H7 (cell line): ENCODE results near the gene WWOX. TPM values are rescaled to one million over a fixed set of nuclear protein-coding genes. Genes with fewer than 3 reads are reported as not detected.

Experiments used
- DNase-seq: peaks from one replicate; pipeline ENCODE4 v3.0.0; 2012
- H3K27me3 ChIP-seq: 2 replicates; pipeline ENCODE4 v1.6.0; 2011; ENCODE audit warnings: mild to moderate bottlenecking, low read length; ENCODE audit not compliant: control insufficient read depth, insufficient read depth
- H3K36me3 ChIP-seq: replicated peaks from 2 replicates; pipeline ENCODE4 v1.5.1; 2011; ENCODE audit warnings: low read length; ENCODE audit not compliant: control insufficient read depth, insufficient read depth
- H3K4me3 ChIP-seq: 2 replicates; pipeline ENCODE4 v1.5.1; 2011; ENCODE audit warnings: low read depth, mild to moderate bottlenecking, control low read depth, low read length, moderate library complexity; ENCODE audit not compliant: insufficient read depth
- total RNA-seq: library from RNA; depleted of rRNA; stranded (reverse); fragments of >200 nt; shearing (Covaris generic); gene quantifications from 2 replicates; pipeline ENCODE4 v1.2.3, GENCODE V29; 2014

The WWOX gene
- total RNA-seq, 1 experiment from 2014 or later, result 29.2 TPM

DNA sequence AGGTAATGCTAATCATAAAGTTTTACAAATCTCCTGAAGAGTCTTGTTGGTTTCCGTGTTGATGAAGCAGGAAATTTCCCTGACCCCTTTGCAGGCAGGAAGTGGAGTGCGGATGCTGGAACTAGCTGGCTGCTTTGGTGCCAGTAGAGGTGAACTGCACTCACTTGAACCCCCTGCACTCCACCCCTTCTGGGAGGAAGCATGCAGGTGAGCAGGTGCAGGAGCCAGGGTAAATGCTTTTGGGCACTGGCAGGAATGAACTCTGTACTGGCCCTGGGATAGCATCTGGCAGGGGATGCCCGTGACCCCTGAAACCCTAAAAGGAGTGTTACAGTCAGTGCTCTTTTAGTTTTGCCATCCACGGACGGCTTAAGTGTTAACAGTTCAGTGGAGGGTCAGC, 430.4 kb downstream of the WWOX start:
- no peak for DNase-seq
- Histone ChIP-seq H3K27me3 (no peaks in the 10 kb centered on the region), H3K4me3 (no peak overlapping the region), H3K36me3 (no peaks in the 10 kb centered on the region)

DNA sequence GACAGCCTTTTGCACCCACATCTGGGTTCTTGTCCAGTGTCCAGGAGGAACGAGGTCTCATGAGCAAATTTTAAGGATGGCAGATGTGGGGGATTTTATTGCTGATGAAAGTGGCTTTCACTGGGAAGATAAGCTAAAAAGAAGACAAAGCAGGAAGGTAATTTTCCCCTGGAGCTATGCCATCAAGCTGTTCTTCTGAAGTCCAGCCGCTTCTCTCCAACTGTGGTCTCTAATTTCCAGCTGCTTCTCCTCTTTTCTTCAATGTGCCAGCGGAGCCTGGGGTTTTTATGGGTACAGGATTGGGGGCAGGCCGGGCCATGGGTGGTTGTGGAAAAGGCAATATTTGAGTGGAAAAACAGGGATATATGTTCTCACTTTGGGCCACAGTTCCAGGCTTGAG, 430.8 kb downstream of the WWOX start:
- no peaks in the 10 kb centered on the region for H3K36me3 ChIP-seq
- no peaks in the 10 kb centered on the region for H3K27me3 ChIP-seq
- DNase-seq, result no peak
- no peak overlapping the region for H3K4me3 ChIP-seq

DNA sequence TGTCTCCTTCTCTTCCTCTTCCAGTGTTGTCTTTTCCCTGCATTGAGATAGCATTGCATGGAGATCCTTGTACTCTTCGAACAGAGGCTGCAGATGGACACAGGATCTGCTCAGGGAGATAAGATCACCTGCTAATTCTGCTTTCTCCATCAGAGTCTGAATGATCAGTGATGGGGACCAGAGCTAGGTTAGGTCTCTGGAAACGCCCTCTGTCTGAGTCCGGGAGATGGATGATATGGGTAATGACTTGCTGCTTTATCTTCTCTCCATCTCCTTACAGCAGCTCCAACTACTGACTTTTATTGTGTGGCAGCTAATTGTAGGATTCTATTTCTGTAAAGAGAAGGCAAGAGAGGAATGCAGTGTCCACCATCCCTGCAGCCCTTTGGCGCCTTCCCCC, 435.6 kb downstream of the WWOX start:
- no peak overlapping the region for H3K4me3 ChIP-seq
- no peak for DNase-seq
- no peaks in the 10 kb centered on the region for H3K36me3 ChIP-seq
- no peaks in the 10 kb centered on the region for H3K27me3 ChIP-seq

DNA sequence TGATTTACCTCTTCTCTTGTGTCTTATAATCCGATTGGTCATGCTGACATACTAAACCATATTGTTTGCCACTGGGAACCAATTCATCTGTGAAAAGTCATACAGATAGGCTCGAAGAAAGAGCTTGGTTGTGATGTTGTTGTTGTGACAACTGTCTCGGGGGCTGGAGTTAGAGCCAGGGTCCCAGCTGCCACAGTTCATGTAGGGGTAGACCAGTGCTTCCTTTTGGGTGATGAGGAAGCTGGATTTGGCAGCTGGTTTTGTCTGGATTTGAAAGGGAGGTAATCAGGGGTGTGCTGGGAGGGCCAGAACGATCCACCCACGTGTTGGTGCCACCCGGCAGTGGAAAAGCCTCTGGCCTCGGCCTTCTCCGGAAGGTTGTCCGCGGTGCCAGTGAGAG, 438.1 kb downstream of the WWOX start:
- Histone ChIP-seq H3K36me3 (no peaks in the 10 kb centered on the region), H3K4me3 (no peak overlapping the region), H3K27me3 (no peaks in the 10 kb centered on the region)
- no peak for DNase-seq

DNA sequence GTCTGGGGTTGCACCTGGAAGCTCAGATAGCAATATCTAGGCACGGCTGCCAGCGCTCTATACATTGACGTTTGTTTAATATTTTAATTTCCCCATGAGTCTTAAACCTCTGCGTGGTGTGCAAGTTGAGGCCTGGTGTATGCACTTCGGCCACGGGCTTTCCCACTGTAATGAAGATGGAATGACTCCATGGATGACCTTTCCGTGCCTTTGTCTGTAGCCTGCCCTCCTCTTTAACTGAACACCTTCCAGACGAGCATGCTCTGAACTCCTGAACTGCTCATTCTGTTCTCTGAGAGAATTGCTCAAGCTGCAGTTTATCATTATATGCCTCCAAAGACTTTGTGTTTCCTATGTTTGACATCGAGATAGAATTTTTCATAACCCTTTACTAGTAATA, 438.8 kb downstream of the WWOX start:
- Histone ChIP-seq H3K36me3 (no peaks in the 10 kb centered on the region), H3K27me3 (no peaks in the 10 kb centered on the region), H3K4me3 (no peak overlapping the region)
- DNase-seq, result no peak

DNA sequence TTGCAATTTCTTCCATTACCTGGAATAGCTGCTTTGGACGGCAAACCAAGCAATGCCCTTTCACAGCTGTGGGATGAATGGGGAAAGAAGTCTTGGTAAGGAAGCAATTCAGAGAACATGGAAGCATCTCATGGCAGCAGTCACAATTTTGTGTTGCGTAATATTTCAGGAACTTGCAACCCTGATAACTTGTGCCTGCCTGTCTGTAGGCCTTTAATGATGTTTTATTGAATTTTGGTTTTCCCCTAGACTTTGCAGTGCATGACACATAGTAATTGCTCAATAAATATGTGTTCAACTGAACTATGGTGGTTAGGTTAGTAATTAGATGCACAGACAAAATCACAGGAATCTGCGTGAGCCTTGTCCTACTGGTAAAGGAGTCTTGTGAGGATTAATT, 439.5 kb downstream of the WWOX start:
- Histone ChIP-seq H3K36me3 (no peaks in the 10 kb centered on the region), H3K4me3 (no peak overlapping the region), H3K27me3 (no peaks in the 10 kb centered on the region)
- no peak for DNase-seq

DNA sequence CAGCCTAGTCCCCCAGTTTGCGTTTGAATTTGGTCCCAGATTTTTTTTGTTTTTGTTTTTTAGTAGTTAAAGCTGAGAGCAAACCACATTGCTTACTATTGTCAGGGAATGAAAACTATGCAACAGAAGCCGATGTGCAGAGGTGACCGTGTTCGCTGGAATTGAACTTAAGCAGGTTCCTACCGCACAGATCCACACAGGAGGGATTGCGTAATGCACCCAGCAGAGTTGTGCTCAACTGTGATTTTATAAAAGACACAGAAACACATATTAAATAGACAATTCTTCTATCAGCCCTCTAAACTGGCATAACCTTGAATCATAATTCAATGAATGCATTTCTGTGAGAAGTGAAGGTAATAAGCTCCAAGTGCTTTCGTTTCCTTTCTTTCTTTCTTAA, 443.0 kb downstream of the WWOX start:
- DNase-seq, result no peak
- no peak overlapping the region for H3K4me3 ChIP-seq
- no peaks in the 10 kb centered on the region for H3K27me3 ChIP-seq
- no peaks in the 10 kb centered on the region for H3K36me3 ChIP-seq

DNA sequence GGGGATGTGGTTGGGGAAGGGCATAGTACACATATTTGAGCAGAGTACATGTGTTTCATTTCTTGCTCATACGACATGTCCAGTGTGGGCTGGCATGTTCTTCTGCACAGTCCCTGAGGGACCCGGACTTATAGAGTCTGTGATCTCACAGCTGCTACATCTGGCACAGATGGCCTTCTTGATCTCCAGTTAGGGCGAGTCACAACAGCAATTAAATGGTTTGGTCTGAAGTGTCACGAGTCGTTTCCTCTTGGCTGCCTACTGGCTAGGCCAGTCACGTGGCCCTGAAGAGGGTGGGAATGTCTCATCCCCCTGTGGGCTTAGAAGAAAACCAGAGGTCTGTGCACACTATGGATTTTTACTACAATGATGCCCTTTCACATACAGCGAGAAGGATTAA, 443.6 kb downstream of the WWOX start:
- no peak for DNase-seq

DNA sequence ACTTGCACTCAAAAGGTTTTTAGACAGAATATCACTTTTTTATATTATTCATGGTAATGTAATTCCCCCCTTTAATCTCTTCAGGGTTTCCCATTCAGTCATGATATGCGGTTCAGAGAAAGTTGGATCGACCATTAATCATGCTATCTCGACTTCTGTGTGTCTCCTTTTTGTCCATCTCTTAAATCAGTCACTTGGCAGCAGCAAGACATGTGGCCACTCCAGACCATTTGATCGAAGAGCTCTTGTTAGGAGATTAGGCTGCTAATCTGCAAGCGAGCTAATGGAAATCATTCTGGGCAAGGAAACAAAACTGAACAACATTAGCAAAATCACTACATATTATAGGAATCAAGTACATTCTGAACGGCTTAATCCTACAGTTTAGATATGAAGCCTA, 449.9 kb downstream of the WWOX start:
- no peak for DNase-seq
- H3K27me3 ChIP-seq, result no peaks in the 10 kb centered on the region
- H3K4me3 ChIP-seq, result no peak overlapping the region
- no peaks in the 10 kb centered on the region for H3K36me3 ChIP-seq

More for the DNA sequence above, 443.6 kb downstream of the WWOX start:
- no peaks in the 10 kb centered on the region for H3K36me3 ChIP-seq
- no peaks in the 10 kb centered on the region for H3K27me3 ChIP-seq
- H3K4me3 ChIP-seq, result no peak overlapping the region

DNA sequence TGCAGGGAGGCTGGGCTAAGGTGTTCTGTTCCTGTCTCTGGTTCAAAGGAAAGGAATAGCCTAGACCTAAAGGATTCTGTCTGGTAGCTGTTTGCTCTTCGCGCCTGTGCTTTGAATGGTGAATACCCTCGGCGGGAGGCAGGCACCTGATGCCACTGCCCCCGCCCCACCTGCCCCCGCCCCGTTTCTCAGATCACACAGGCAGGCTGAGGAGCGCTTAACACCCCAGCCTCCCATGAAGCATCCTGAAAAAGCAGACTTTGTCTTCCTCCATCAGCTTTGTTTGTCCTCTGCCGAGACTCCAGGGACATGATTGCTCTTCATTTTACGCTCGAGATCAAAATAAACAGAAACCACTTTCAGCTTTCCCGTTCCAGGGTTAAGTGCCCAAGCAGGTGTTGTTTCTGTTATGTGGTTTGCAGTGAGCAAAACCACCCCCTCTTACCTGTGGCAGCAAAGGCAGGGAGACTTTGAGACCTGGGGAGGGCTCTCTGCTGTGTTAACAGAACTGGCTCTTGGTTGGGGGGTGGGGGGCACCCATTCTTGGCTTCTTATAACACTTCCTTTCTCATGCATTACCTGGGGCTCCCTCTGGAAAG, 452.1 kb downstream of the WWOX start:
- no peaks in the 10 kb centered on the region for H3K27me3 ChIP-seq
- DNase-seq, result peak; percentile 79
- no peak overlapping the region for H3K4me3 ChIP-seq
- H3K36me3 ChIP-seq, result no peaks in the 10 kb centered on the region

DNA sequence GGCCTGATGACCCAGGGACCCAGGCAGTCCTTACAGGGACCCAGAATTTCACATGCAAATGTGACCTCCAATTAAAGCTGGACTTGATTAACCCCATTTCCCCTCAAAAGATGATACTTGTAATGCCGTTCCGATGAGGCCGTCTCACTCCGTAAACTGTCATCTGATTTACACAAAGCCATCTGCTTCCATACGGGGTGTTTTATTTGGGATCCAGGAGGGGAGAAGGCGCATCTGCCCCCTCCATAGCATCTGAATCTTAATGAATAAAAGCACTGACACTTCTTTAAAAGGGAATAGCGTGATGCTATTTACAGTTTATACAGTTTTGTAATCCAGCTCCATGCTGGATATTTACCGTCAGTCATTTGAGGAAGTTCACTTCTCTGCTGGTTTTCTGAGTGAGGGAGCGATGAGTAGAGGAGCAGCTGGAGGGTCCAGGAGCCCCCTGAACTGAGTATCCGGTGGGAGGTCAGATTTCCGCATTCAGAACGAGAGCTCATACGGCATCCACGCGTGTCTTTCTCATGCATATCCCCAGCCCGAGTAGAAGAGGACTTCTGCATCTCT, 452.7 kb downstream of the WWOX start:
- Histone ChIP-seq H3K36me3 (no peaks in the 10 kb centered on the region), H3K4me3 (no peak overlapping the region)
- DNase-seq, result no peak

DNA sequence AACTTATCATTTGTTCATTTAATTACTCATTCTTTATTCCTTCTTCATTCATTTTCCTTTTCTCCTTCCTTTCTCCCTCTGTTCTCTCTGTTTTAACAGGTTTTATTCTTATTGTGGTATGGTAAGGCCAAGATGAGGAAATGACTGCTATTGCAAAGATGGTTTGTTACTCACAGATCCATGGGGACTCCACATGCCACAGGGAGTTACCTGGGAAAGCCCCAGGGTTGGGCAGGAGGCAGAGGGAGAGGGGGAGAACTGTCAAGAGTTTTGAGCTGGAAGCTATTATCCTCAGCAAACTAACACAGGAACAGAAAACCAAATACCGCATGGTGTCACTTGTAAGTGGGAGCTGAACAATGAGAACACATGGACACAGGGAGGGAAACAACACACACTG, 453.3 kb downstream of the WWOX start:
- DNase-seq, result no peak
- H3K4me3 ChIP-seq, result no peak overlapping the region
- H3K36me3 ChIP-seq, result no peaks in the 10 kb centered on the region
- H3K27me3 ChIP-seq, result no peaks in the 10 kb centered on the region

More for the DNA sequence above, 452.7 kb downstream of the WWOX start:
- no peaks in the 10 kb centered on the region for H3K27me3 ChIP-seq

DNA sequence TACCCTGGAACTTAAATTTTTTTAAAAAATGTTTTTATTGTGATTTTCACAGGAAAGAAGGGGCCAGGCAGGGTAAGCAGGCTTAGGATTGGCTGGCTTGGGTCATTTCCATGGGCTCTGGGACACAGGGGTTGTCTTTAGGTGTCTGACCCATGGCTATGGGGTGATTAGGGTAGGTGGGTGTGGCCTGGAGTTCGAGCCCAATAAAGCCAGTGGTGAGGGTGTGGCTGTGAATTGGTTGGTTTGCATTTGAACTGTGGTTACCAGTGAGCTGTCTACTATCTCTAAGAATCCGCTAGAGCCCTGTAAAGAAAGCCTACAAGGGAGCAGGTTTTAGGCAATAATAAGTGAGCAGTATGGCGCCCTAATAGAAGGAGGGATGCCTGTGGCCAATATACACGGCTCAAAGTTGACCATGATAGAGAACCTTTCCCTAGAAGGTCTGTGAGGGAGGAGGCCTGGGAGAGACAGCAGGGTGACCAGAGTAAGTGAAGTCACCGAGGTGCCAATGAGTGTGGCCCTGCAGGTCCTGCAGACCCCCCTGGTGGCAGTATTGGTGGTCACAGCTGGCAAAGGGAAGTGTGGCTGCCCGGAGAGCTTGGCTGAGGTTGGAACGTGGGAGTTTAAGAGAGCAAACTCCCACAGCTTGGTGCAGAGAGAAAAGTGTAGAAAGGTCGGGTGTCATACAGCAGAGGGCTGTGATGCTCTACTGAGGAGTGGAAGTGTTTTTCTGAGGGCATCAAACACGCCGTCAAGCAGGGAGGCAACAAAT, 454.0 kb downstream of the WWOX start:
- Histone ChIP-seq H3K4me3 (no peak overlapping the region), H3K36me3 (no peaks in the 10 kb centered on the region), H3K27me3 (no peaks in the 10 kb centered on the region)
- DNase-seq, result peak; percentile 17

DNA sequence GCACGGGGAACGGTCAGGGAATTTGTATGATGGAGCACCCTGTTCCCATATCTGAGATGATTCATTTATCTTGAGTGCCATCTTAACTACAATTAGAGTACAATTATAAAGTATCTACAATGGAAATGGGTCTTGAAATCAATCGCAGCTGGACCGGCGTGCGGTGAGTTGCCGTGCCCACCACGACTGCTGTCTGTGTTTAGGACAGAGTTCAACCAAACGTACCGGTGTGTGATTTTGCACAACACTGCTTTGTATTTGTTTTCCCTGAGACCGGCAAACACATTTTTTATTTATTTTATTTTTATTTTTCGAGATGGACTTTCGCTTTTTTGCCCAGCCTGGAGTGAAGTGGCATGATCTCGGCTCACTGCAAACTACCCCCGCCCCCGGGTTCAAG, 457.0 kb downstream of the WWOX start:
- Histone ChIP-seq H3K4me3 (no peak overlapping the region), H3K27me3 (no peaks in the 10 kb centered on the region), H3K36me3 (no peaks in the 10 kb centered on the region)
- no peak for DNase-seq

DNA sequence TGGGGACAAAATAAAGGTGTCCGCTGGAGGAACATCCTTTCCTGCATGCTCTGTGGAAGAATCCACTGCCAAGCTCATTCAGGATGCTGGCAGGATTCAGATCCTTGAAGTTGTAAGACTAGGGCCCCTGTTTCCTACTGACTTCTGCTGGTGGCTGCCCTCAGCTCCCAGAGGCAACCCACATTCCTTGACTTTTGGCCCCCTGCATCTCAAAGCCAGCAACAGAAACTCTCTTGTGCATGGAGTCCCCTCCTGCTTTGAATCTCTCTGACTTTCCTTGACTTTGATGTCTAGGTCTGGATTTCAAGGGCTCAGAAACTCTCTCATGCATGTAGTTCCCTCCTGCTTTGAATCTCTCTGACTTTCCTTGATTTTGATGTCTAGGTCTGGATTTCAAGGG, 461.5 kb downstream of the WWOX start:
- H3K4me3 ChIP-seq, result no peak overlapping the region
- DNase-seq, result no peak
- no peaks in the 10 kb centered on the region for H3K36me3 ChIP-seq
- no peaks in the 10 kb centered on the region for H3K27me3 ChIP-seq
